Astrocyte (in vitro differentiated cells and primary cell): Measurements from ENCODE around the gene CROCC. TPM values are rescaled to one million over a fixed set of nuclear protein-coding genes. Genes with fewer than 3 reads are reported as not detected.

Experiments
- DNase-seq: peaks from one replicate; pipeline ENCODE4 v3.0.0-alpha.2; 2010; ENCODE audit warnings: low read depth
- FAIRE-seq: peaks from 2 replicates; lab custom pipeline; 2011; peaks lifted over from hg19 to GRCh38; lab: Jason Lieb, UNC
- H2AFZ ChIP-seq: 2 replicates; pipeline ENCODE4 v1.6.0; 2012; ENCODE audit warnings: low read depth, low read length, inconsistent platforms
- H3K27ac ChIP-seq: 2 replicates; pipeline ENCODE4 v1.5.1; 2011; ENCODE audit warnings: low read depth, low read length, inconsistent platforms
- H3K27me3 ChIP-seq: 2 replicates; pipeline ENCODE4 v1.6.0; 2011; ENCODE audit warnings: low read length, inconsistent platforms; ENCODE audit not compliant: insufficient read depth
- H3K36me3 ChIP-seq: 2 replicates; pipeline ENCODE4 v1.5.1; 2011; ENCODE audit warnings: low read length, inconsistent platforms; ENCODE audit not compliant: insufficient read depth
- H3K4me1 ChIP-seq: 2 replicates; pipeline ENCODE4 v1.5.1; 2011; ENCODE audit warnings: low read length, inconsistent platforms; ENCODE audit not compliant: insufficient read depth
- H3K4me2 ChIP-seq: 2 replicates; pipeline ENCODE4 v1.6.0; 2012; ENCODE audit warnings: low read length, inconsistent platforms
- H3K4me3 ChIP-seq: 2 replicates; pipeline ENCODE4 v1.5.1; 2011; ENCODE audit warnings: low read depth, mild to moderate bottlenecking, low read length, inconsistent platforms; ENCODE audit not compliant: insufficient read depth
- H3K79me2 ChIP-seq: 2 replicates; pipeline ENCODE4 v1.6.0; 2012; ENCODE audit warnings: mild to moderate bottlenecking, low read length, inconsistent platforms; ENCODE audit not compliant: insufficient read depth
- H3K9ac ChIP-seq: 2 replicates; pipeline ENCODE4 v1.6.0; 2012; ENCODE audit warnings: mild to moderate bottlenecking, low read length, inconsistent platforms
- H3K9me3 ChIP-seq: 2 replicates; pipeline ENCODE4 v1.5.1; 2012; ENCODE audit warnings: low read depth, mild to moderate bottlenecking, low read length, inconsistent platforms; ENCODE audit not compliant: insufficient read depth
- H4K20me1 ChIP-seq: 2 replicates; pipeline ENCODE4 v1.6.0; 2012; ENCODE audit warnings: low read length, inconsistent platforms; ENCODE audit not compliant: insufficient read depth
- H3K27ac Mint-ChIP-seq: one replicate; pipeline ENCODE4 v1.8.0; 2021; ENCODE audit warnings: mild to moderate bottlenecking, mixed read lengths; ENCODE audit not compliant: unreplicated experiment
- H3K27me3 Mint-ChIP-seq: one replicate; pipeline ENCODE4 v1.8.0; 2021; ENCODE audit warnings: low read depth, mixed read lengths; ENCODE audit not compliant: unreplicated experiment
- H3K36me3 Mint-ChIP-seq: one replicate; pipeline ENCODE4 v1.8.0; 2021; ENCODE audit warnings: low read depth, mixed read lengths; ENCODE audit not compliant: unreplicated experiment
- H3K4me1 Mint-ChIP-seq: one replicate; pipeline ENCODE4 v1.8.0; 2021; ENCODE audit warnings: low read depth, mixed read lengths; ENCODE audit not compliant: unreplicated experiment
- H3K4me3 Mint-ChIP-seq: one replicate; pipeline ENCODE4 v1.8.0; 2021; ENCODE audit warnings: mild to moderate bottlenecking, moderate library complexity, mixed read lengths; ENCODE audit not compliant: unreplicated experiment
- H3K9me3 Mint-ChIP-seq: one replicate; pipeline ENCODE4 v1.8.0; 2021; ENCODE audit warnings: mild to moderate bottlenecking, mixed read lengths; ENCODE audit not compliant: unreplicated experiment
- EZH2 ChIP-seq: IDR thresholded peaks from 2 replicates; pipeline ENCODE4 v1.6.1; 2012; ENCODE audit warnings: mild to moderate bottlenecking, low read length, inconsistent platforms; ENCODE audit not compliant: insufficient read depth
- total RNA-seq: library from RNA; stranded (reverse); gene quantifications from 2 replicates; pipeline ENCODE4 v1.2.1, GENCODE V29; 2021
- TF ChIP-seq, protein P1 (sequence below): IDR thresholded peaks from 2 replicates; pipeline ENCODE4 v1.5.1; 2011; ENCODE audit warnings: low read depth, mild to moderate bottlenecking, inconsistent platforms, low read length, moderate library complexity; ENCODE audit not compliant: insufficient read depth

CROCC gene
- total RNA-seq, 1 donor from 2014 or later: 12.1 TPM

DNA sequence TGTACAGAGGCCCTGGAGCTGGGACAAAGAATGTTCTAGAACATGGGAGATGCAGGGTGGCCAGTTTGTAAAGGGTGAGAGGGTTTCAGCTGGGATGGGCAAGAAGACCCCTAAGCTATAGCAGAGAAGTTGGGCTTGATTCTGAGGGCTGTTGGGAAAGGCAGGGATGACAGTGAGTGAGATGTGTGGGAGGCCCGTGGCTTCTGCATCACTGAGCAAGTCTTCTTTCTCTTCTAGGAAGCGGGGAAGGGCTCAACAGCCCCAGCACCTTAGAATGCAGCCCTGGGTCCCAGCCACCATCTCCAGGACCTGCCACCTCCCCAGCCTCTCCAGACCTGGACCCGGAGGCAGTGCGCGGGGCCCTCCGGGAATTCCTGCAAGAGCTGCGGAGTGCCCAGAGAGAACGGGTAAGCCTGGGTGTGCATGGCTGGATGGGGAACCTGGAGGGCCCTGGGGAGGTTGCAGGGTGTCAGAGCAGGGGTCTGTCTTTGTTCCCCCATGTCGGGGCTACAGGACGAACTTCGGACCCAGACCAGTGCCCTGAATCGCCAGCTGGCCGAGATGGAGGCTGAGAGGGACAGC lies 43.8 kb downstream of the CROCC start:
- Mint-ChIP-seq H3K27me3 (no peaks in the 10 kb centered on the region), H3K4me3 (no peak overlapping the region), H3K36me3 (peaks cover 12% of the 10 kb centered on the region), H3K9me3 (no peaks in the 10 kb centered on the region), H3K4me1 (peaks cover 11% of the 10 kb centered on the region), H3K27ac (peak overlapping the region; percentile 16)
- FAIRE-seq (no peak), DNase-seq (no peak)
- H3K27ac ChIP-seq: no peak overlapping the region
- no peaks in the 10 kb centered on the region for H3K27me3 ChIP-seq
- no peaks in the 10 kb centered on the region for H3K79me2 ChIP-seq
- peak overlapping the region; percentile 3 for H3K4me2 ChIP-seq
- peaks cover 23% of the 10 kb centered on the region for H3K4me1 ChIP-seq
- no peaks in the 10 kb centered on the region for H4K20me1 ChIP-seq
- H3K9me3 ChIP-seq: no peaks in the 10 kb centered on the region
- no peak for TF ChIP-seq EZH2
- TF ChIP-seq, protein P1, sequence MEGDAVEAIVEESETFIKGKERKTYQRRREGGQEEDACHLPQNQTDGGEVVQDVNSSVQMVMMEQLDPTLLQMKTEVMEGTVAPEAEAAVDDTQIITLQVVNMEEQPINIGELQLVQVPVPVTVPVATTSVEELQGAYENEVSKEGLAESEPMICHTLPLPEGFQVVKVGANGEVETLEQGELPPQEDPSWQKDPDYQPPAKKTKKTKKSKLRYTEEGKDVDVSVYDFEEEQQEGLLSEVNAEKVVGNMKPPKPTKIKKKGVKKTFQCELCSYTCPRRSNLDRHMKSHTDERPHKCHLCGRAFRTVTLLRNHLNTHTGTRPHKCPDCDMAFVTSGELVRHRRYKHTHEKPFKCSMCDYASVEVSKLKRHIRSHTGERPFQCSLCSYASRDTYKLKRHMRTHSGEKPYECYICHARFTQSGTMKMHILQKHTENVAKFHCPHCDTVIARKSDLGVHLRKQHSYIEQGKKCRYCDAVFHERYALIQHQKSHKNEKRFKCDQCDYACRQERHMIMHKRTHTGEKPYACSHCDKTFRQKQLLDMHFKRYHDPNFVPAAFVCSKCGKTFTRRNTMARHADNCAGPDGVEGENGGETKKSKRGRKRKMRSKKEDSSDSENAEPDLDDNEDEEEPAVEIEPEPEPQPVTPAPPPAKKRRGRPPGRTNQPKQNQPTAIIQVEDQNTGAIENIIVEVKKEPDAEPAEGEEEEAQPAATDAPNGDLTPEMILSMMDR: no peak
- no peak overlapping the region for H3K4me3 ChIP-seq
- H3K9ac ChIP-seq: no peak overlapping the region
- no peak overlapping the region for H2AFZ ChIP-seq
- peaks cover 3% of the 10 kb centered on the region for H3K36me3 ChIP-seq

DNA sequence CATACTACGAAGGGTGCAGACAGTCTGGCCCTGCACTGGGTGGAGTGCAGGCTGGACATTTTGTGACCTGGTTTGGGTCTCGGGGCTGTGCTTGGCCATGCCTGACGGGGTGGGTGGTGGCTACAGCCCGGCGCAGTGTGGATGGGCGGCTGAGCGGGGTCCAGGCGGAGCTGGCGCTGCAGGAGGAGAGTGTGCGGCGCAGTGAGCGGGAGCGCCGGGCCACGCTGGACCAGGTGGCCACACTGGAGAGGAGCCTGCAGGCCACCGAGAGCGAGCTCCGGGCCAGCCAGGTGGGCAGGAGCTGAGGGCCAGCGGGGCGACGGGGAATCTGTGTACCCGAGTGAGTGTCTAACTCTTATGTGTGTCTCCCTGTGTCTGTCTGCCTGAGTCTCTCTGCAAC lies 44.6 kb downstream of the CROCC start:
- Histone ChIP-seq H3K79me2 (no peaks in the 10 kb centered on the region), H3K4me2 (peak overlapping the region; percentile 79), H3K9ac (peak overlapping the region; percentile 12), H3K36me3 (peaks cover 3% of the 10 kb centered on the region), H3K4me1 (peaks cover 23% of the 10 kb centered on the region), H3K4me3 (no peak overlapping the region), H3K27ac (no peak overlapping the region), H2AFZ (no peak overlapping the region), H3K9me3 (no peaks in the 10 kb centered on the region), H4K20me1 (peaks cover 7% of the 10 kb centered on the region), H3K27me3 (no peaks in the 10 kb centered on the region)
- Mint-ChIP-seq H3K27ac (no peak overlapping the region), H3K27me3 (no peaks in the 10 kb centered on the region), H3K36me3 (peaks cover 12% of the 10 kb centered on the region), H3K4me3 (no peak overlapping the region), H3K9me3 (no peaks in the 10 kb centered on the region), H3K4me1 (peaks cover 11% of the 10 kb centered on the region)
- DNase-seq (no peak), FAIRE-seq (no peak)
- TF ChIP-seq EZH2: no peak
- TF ChIP-seq, protein P1: no peak

DNA sequence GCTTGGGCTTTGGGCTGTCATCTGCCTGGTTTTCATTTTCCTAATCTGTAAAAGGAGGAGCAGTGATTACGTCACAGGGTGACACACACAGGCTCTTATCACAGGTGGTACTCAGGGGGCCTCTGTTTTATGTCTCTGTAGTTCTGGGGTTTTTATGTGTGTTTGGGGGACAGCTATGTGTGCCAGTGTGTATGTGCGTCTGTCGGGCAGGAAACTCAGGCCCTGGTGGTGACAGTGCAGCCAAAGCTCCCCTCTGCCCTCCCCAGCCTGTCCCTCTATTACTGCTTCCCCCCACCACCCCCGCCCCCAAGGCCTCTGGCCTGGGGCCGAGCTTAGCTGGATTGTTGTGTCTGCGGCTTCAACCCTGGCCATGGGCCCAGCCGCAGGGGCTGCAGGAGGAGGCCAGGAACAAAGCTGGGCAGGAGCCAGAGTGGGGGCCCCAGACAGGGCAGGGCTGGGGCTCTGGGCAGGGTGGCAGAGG lies 45.4 kb downstream of the CROCC start:
- Histone ChIP-seq H2AFZ (no peak overlapping the region), H3K4me1 (peaks cover 29% of the 10 kb centered on the region)
- peak overlapping the region; percentile 69 for H3K27ac Mint-ChIP-seq

More for the DNA sequence above, 45.4 kb downstream of the CROCC start:
- peaks cover 9% of the 10 kb centered on the region for H3K4me1 Mint-ChIP-seq
- DNase-seq (peak; percentile 83), FAIRE-seq (no peak)
- no peak overlapping the region for H3K4me3 Mint-ChIP-seq
- no peak for TF ChIP-seq EZH2
- TF ChIP-seq, protein P1: no peak
- H3K9me3 ChIP-seq: no peaks in the 10 kb centered on the region
- peaks cover 12% of the 10 kb centered on the region for H3K36me3 Mint-ChIP-seq
- H3K4me3 ChIP-seq: no peak overlapping the region
- H3K27me3 ChIP-seq: no peaks in the 10 kb centered on the region
- peak overlapping the region; percentile 30 for H3K27ac ChIP-seq
- H3K9ac ChIP-seq: peak overlapping the region; percentile 56
- H3K4me2 ChIP-seq: peak overlapping the region; percentile 79
- H3K36me3 ChIP-seq: peaks cover 3% of the 10 kb centered on the region
- no peaks in the 10 kb centered on the region for H3K27me3 Mint-ChIP-seq
- H3K9me3 Mint-ChIP-seq: no peaks in the 10 kb centered on the region
- H3K79me2 ChIP-seq: no peaks in the 10 kb centered on the region
- H4K20me1 ChIP-seq: peaks cover 15% of the 10 kb centered on the region
